Natural killer cell (primary cell): ENCODE measurements around the gene MYL10. TPM values are rescaled to one million over a fixed set of nuclear protein-coding genes. Genes with fewer than 3 reads are reported as not detected.

ENCODE experiments used
- ATAC-seq, 3 donors: fragments of 150-1000 bp in 2 of 3; fragments of 200-7000 bp in 1 of 3; cut with Tn5 transposase; 1 replicate in 1 of 3; 2 replicates in 2 of 3; pipeline ENCODE4 v1.10.0; 2021; ENCODE audit warnings: mild to moderate bottlenecking in 2 of 3, moderate library complexity in 2 of 3
- DNase-seq, 2 donors: peaks; one replicate each; pipeline versions ENCODE4 v3.0.0 to v3.0.0-alpha.2; 2013 to 2021; ENCODE audit warnings: mixed read lengths in 1 of 2
- H3K27ac ChIP-seq: one replicate; pipeline ENCODE4 v1.5.1; 2013; ENCODE audit warnings: mild to moderate bottlenecking, low read length
- H3K27me3 ChIP-seq: one replicate; pipeline ENCODE4 v1.6.1; 2013; ENCODE audit warnings: low read length; ENCODE audit not compliant: control insufficient read depth, insufficient read depth
- H3K36me3 ChIP-seq: one replicate; pipeline ENCODE4 v1.6.1; 2013; ENCODE audit warnings: low read length; ENCODE audit not compliant: control insufficient read depth, insufficient read depth
- H3K4me1 ChIP-seq: one replicate; pipeline ENCODE4 v1.6.1; 2013; ENCODE audit warnings: low read length; ENCODE audit not compliant: control insufficient read depth, insufficient read depth
- H3K4me3 ChIP-seq: one replicate; pipeline ENCODE4 v1.5.1; 2013; ENCODE audit warnings: low read length
- H3K9me3 ChIP-seq: one replicate; pipeline ENCODE4 v1.6.1; 2013; ENCODE audit warnings: low read length; ENCODE audit not compliant: control insufficient read depth, insufficient read depth
- H3K27ac Mint-ChIP-seq, 2 donors: one replicate each; pipeline ENCODE4 v1.8.0; 2022; ENCODE audit warnings: mild to moderate bottlenecking in 2 of 2, mixed read lengths in 2 of 2, moderate library complexity in 1 of 2
- H3K27me3 Mint-ChIP-seq, 2 donors: one replicate each; pipeline ENCODE4 v1.8.0; 2022; ENCODE audit warnings: low read depth in 2 of 2, mixed read lengths in 2 of 2
- H3K36me3 Mint-ChIP-seq: one replicate; pipeline ENCODE4 v1.8.0; 2022; ENCODE audit warnings: mixed read lengths
- H3K4me1 Mint-ChIP-seq, 2 donors: one replicate each; pipeline ENCODE4 v1.8.0; 2022; ENCODE audit warnings: mixed read lengths in 2 of 2
- H3K4me3 Mint-ChIP-seq: one replicate; pipeline ENCODE4 v1.8.0; 2022; ENCODE audit warnings: mild to moderate bottlenecking, moderate library complexity, mixed read lengths
- H3K9me3 Mint-ChIP-seq, 2 donors: one replicate each; pipeline ENCODE4 v1.8.0; 2022; ENCODE audit warnings: mixed read lengths in 2 of 2
- WGBS: methylation state at CpG from one replicate; pipeline ENCODE4 v1.1.7; 2013; ENCODE audit warnings: missing lambda C conversion rate; ENCODE audit not compliant: insufficient coverage; 5-methylcytosine and 5-hydroxymethylcytosine counted together
- intact Hi-C: fragments of 100-400 bp; cut with micrococcal nuclease; formaldehyde crosslinking; loops from one replicate; pipeline ENCODE4 v1.14.2; 2022
- total RNA-seq, 4 donors: library from RNA; stranded (reverse); fragments of 120-200 nt in 1 of 4; gene quantifications; one replicate each; pipeline versions ENCODE4 v1.2.3 to v1.2.4, GENCODE V29; 2013 to 2022
- TF ChIP-seq, protein P1 (sequence below): fragments of 200-600 bp; IDR thresholded peaks from one replicate; pipeline ENCODE4 v1.8.0; 2022; ENCODE audit warnings: antibody characterized with exemption

Gene MYL10
- total RNA-seq, 3 donors from 2014 or later (not counting 1 experiment from before 2014, with no cell fraction given) = not detected

GRCh38 chr7:101593556-101593955, 35.5 kb downstream of the MYL10 start:
- WGBS = 96% methylated on average over 6 of the region's 6 CpGs
- intact Hi-C loops = no loop called here

GRCh38 chr7:101591504-101591903, 37.6 kb downstream of the MYL10 start:
- no peaks in the 10 kb centered on the region for H3K36me3 ChIP-seq
- H3K27me3 Mint-ChIP-seq = peaks cover 0 to 4% of the 10 kb centered on the region in 2 donors
- intact Hi-C loops = no loop called here
- no peaks in the 10 kb centered on the region for H3K36me3 Mint-ChIP-seq
- 75% methylated on average over 2 of the region's 2 CpGs for WGBS
- TF ChIP-seq, protein P1, sequence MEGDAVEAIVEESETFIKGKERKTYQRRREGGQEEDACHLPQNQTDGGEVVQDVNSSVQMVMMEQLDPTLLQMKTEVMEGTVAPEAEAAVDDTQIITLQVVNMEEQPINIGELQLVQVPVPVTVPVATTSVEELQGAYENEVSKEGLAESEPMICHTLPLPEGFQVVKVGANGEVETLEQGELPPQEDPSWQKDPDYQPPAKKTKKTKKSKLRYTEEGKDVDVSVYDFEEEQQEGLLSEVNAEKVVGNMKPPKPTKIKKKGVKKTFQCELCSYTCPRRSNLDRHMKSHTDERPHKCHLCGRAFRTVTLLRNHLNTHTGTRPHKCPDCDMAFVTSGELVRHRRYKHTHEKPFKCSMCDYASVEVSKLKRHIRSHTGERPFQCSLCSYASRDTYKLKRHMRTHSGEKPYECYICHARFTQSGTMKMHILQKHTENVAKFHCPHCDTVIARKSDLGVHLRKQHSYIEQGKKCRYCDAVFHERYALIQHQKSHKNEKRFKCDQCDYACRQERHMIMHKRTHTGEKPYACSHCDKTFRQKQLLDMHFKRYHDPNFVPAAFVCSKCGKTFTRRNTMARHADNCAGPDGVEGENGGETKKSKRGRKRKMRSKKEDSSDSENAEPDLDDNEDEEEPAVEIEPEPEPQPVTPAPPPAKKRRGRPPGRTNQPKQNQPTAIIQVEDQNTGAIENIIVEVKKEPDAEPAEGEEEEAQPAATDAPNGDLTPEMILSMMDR = no peak
- H3K9me3 Mint-ChIP-seq = no peaks in the 10 kb centered on the region
- H3K27ac ChIP-seq = no peak overlapping the region
- H3K27me3 ChIP-seq = no peaks in the 10 kb centered on the region
- no peak overlapping the region for H3K4me3 Mint-ChIP-seq
- no peaks in the 10 kb centered on the region for H3K9me3 ChIP-seq
- H3K4me1 Mint-ChIP-seq = peaks cover 0 to 10% of the 10 kb centered on the region in 2 donors
- no peak overlapping the region for H3K4me3 ChIP-seq
- no peaks in the 10 kb centered on the region for H3K4me1 ChIP-seq
- no peak for ATAC-seq
- no peak overlapping the region for H3K27ac Mint-ChIP-seq
- no peak for DNase-seq

More at GRCh38 chr7:101593556-101593955, 35.5 kb downstream of the MYL10 start:
- TF ChIP-seq, protein P1 = no peak
- no peaks in the 10 kb centered on the region for H3K36me3 Mint-ChIP-seq
- Histone ChIP-seq H3K4me3 (no peak overlapping the region), H3K36me3 (no peaks in the 10 kb centered on the region), H3K4me1 (no peaks in the 10 kb centered on the region), H3K27me3 (no peaks in the 10 kb centered on the region), H3K27ac (no peak overlapping the region), H3K9me3 (no peaks in the 10 kb centered on the region)
- no peaks in the 10 kb centered on the region for H3K4me1 Mint-ChIP-seq
- DNase-seq (no peak), ATAC-seq (no peak)
- H3K9me3 Mint-ChIP-seq = no peaks in the 10 kb centered on the region
- H3K27me3 Mint-ChIP-seq = peaks cover 0 to 4% of the 10 kb centered on the region in 2 donors
- H3K4me3 Mint-ChIP-seq = no peak overlapping the region
- H3K27ac Mint-ChIP-seq = no peak overlapping the region

DNA sequence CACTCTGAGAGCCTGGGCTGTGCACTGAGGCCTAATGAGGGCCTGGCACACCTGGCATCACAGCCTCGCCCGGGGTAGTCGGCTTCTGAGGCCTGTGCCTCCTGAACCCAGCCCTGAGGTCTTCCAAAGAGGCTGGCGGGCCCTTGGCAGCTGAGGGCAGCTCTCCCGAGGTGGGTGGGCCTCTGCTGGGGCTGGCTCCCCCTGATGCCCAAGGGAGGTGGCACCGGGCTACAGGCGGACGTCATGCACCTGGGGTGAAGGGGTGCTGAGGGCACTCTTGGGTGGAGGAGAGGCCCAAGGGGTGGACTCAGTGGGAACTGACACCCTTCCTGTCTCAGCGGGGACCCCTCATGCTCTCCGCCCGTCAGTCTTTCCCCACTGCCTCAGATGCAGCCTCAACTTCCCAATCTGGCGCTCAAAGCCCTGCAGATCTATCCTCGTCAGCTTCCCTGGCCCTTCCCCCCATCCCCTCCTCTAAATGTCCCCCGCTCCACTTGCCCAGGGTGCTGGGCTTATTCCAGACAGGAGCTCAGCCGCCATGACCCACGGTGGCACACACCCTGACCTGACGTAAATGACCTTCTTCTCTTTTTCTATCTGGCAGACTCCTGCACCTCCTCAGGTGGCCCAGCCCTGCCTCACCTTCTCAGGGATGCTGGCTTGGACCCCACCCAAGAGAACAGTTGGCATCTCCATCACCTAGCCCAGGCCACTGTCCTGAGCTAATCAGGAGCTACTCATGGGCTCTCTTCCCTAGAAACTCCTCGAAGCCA, 38.2 kb downstream of the MYL10 start:
- DNase-seq = no peak
- ATAC-seq = no peak
- Histone ChIP-seq H3K4me1 (no peaks in the 10 kb centered on the region), H3K27me3 (no peaks in the 10 kb centered on the region), H3K36me3 (no peaks in the 10 kb centered on the region), H3K27ac (no peak overlapping the region), H3K4me3 (no peak overlapping the region), H3K9me3 (no peaks in the 10 kb centered on the region)
- intact Hi-C loops = no loop called here
- H3K9me3 Mint-ChIP-seq = no peaks in the 10 kb centered on the region
- peaks cover 0 to 10% of the 10 kb centered on the region in 2 donors for H3K4me1 Mint-ChIP-seq
- H3K4me3 Mint-ChIP-seq = no peak overlapping the region
- H3K36me3 Mint-ChIP-seq = no peaks in the 10 kb centered on the region
- H3K27me3 Mint-ChIP-seq = peaks cover 0 to 4% of the 10 kb centered on the region in 2 donors
- TF ChIP-seq, protein P1 = no peak
- H3K27ac Mint-ChIP-seq = no peak overlapping the region
- 88% methylated on average over 18 of the region's 18 CpGs for WGBS
